OCI-M1 (cell line): ENCODE data around the gene MAP6.

Source experiments
- DNase-seq: peaks from one replicate; lab custom pipeline; 2025; lab: John Stamatoyannopoulos, UW

MAP6 gene

GRCh38 chr11:75668451-75669297 lies at the start of gene MAP6:
Gene MAP6 (minus strand): TSS chr11:75669038. CDS start chr11:75668369, 669 bp downstream.
- no peak for DNase-seq

DNA sequence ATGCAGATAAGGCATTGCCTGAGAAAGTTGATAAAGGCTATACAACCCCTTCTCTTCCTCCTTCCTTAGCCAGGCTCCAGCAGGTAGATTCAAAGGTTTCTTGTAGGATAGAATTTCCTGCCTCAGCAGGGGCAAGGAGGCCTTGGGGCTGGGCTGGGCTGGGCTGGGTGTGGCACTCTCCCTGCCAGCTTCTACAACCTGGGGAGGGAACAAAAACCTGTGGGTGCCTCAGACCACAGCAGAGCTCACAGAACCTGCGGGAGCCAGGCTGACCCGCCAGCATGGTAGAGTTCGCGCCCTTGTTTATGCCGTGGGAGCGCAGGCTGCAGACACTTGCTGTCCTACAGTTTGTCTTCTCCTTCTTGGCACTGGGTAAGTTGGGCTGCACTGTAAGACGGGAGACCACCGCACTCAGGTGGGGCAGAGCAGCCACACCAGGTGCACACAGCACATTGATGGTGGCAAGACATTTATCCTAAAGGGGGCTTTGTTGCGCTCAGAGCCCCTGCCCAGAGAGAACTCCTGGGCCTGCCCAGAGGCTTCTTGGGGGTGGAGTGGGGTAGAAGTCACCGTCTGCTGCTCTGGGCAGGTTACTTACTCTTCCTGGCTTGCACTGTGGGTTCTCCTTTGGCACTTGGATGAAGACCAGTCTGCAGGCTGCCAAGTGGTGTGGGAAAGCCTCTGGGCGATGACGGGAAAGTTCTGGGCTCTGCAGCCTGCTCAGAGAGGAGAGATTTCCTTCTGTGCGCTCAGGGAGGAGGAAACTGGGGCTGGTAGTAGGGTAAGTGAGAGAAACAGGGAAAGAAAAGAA lies 49.0 kb upstream of the MAP6 start, which contains the start of gene MOGAT2:
MOGAT2 (plus strand) TSS at position 231 of the 811 bp plus-strand sequence; CDS start at position 282, 51 bp downstream.
- no peak for DNase-seq

GRCh38 chr11:75716659-75717058 lies 47.8 kb upstream of the MAP6 start:
- DNase-seq: no peak

DNA sequence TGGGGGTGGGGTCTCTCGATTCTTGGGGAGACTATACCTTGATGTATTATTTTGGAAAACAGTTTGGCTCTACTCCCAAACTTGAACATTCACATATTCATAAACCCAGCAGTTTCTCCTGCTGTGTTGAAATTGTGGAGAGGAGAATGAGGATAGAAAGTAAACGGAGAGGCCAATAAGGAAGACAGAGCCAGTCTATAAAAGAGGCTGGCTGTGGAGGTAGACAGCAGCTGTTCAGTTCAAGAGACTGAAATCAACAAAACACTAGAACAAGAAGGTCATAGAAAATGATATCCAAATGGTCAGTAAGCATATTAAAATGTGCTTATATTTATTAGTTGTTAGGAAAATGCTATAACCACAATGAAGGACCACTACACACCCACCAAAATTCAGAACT lies 46.9 kb upstream of the MAP6 start:
- no peak for DNase-seq

DNA sequence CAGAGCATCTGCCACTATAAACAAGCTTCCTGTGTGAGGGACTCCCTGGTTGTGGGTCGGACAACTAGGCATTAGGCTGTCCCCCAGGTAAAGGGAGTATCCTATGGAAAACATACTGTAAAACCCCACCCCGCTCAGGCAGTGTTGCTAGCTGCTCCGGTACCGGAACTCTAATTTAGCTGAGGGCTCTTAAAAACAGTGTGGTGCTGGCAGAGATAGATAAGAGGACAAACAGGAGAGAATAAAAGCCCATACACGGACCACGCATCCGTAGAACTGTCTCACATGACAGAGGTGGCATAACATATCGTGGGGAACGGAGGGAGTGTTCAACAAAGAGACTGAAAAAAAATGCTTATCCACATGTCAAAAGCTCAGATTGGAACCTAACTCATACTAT lies 45.4 kb upstream of the MAP6 start:
- DNase-seq: peak; percentile 98

- DNase-seq: peak; percentile 96
These were observed 37.5 kb upstream of the MAP6 start for GRCh38 chr11:75706260-75706729.

DNA sequence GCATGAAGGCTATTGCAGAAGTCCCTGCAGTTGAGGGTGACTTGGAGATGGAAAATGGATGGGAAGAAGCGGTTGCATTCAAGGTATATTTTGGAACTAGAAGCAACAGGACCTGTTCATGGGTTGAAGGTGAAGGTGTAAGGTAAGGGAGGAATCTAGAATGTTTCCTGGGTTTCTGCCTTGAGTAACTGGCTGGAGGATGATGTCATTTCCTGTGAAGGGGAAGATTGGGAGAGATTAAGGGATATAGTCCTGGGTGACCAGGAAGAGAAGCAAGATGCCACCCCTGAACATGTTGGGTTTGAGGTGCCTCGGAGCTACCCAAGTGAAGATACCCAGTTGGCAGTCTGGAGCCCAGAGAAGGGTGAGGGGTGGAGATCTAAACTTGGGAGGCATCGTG lies 36.7 kb upstream of the MAP6 start:
- DNase-seq: no peak

GRCh38 chr11:75703695-75704237 lies 34.9 kb upstream of the MAP6 start:
- no peak for DNase-seq

- DNase-seq: no peak
These were observed 32.1 kb upstream of the MAP6 start for GRCh38 chr11:75700940-75701339.

- no peak for DNase-seq
These were observed 29.2 kb upstream of the MAP6 start for GRCh38 chr11:75697906-75698581.

- DNase-seq: no peak
These were observed 23.0 kb upstream of the MAP6 start for GRCh38 chr11:75691804-75692203.

DNA sequence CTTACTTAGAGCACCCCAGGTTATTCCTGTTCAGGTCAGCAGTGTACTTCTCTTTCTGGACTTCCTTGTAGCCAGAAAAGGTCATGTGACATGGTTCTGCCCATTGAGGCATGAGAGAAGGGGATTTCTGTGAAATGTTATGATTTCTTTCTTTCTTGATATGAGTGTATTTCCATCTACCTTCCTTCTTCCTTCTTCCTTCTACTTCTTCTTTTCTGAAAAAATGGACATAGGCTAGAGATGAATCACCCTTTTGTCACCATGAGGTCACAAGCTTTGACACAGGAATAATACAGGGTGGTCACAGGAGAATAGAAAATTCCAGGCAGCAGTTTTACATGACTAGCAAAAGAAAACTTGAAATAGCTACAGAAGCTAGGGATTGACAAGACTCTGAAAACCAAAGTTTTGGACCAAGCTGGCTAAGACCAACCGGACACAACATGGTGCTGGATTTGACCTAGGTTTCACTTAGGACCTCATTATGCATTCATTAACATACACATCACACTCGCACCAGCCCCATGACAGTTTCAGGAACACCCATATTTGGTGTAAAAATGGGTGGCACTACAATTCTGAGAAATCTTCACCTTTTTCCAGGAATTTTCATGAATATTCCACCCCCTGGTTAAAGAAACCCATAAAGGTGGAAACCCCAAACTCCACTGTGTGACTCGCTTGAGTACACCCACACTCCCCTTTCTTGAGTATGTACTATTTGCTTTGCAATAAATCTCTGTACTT lies 21.2 kb upstream of the MAP6 start:
- peak; percentile 96 for DNase-seq

DNA sequence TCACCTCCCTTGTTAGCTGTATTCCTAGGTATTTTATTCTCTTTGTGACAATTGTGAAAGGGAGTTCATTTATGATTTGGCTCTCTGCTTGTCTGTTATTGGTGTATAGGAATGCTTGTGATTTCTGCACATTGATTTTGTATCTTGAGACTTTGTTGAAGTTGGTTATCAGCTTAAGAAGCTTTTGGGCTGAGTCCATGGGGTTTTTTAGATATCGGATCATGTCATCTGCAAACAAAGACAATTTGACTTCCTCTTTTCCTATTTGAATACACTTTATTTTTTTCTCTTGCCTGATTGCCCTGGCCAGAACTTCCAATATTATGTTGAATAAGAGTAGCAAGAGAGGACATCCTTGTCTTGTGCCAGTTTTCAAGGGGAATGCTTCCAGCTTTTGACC lies 15.0 kb upstream of the MAP6 start:
- DNase-seq: peak; percentile 95

DNA sequence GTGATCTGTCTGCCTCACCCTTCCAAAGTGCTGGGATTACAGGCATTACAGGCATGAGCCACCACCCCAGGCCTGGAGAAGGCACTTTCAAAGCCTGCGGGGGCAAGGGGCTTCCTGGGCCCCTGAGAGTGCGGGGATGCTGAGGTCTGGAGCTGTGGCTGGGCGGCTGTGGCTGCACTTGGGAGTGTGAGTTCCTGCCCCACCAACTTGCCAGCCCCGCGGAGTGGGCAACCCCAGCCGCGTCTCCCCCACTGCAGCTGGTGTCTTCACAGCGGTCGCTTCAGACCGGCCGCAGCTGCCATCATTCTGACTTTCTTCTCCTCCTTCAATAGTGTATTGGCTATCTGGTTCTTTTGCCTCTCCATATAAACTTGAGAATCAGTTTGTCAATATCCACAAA lies 10.7 kb upstream of the MAP6 start:
- no peak for DNase-seq

DNA sequence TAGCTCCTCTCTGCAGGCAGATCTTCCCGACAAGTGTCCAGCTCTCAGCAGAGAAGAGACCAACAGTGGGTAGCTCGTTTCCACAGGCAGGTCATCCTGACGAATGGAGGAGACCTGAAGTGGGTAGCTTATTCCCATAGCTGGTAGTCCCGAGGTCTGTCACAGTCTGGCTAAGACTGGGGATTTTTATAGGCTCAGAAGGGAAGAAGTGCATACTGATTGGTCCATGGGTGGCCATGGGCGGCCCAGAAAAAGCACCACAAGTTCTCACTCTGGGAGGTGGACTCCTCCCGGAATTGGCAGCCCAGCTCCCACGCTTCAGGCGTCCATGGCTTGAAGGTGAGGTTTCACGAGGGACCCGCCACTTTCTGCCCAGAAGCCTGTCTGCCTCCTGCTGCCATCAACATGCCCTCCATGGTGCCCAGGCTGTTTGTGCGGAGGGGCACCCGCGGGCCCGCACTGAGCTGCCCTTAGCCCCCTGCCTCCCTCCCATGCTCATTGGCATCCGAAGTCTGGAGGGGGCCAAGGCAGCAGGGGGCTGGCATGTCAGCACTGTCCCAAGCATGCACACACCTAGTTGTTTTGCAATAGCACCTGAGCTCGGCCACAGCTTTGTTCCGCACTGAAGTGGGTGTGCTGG lies 9.9 kb upstream of the MAP6 start:
- no peak for DNase-seq

DNA sequence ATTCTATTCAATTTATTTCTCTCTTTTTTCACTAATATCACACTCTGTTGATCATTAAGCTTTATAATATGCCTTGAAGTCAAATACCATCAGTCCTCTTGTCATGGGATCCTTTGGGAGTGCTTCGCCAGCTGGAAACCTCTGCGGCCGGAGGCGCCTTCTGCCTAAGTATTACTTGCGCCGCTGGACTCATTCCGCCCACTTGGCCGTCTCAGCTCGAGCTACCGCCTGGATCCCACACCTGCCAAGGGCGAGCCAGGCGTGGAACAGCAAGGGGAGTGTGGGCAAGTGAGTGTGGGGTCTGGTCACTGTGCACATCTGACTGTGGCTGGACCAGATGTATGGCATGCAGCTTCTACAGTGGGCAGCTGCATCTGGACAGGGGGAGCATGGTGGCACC lies 9.1 kb upstream of the MAP6 start:
- DNase-seq: no peak

DNA sequence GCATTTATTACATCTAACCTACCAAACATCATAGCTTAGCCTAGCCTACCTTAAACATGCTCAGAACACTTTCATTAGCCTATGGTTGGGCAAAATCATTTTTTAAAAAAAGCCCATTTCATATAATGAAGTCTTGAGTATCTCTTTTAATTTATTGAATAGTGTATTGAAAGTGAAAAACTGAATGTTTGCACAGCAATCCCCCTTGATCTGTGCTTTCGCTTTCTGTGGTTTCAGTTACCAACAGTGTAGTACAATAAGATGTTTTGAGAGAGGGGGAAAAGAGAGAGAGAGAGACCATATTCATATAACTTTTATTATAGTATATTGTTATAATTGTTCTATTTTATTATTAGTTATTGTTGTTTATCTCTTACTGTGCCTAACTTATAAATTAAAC lies 8.4 kb upstream of the MAP6 start:
- DNase-seq: no peak

DNA sequence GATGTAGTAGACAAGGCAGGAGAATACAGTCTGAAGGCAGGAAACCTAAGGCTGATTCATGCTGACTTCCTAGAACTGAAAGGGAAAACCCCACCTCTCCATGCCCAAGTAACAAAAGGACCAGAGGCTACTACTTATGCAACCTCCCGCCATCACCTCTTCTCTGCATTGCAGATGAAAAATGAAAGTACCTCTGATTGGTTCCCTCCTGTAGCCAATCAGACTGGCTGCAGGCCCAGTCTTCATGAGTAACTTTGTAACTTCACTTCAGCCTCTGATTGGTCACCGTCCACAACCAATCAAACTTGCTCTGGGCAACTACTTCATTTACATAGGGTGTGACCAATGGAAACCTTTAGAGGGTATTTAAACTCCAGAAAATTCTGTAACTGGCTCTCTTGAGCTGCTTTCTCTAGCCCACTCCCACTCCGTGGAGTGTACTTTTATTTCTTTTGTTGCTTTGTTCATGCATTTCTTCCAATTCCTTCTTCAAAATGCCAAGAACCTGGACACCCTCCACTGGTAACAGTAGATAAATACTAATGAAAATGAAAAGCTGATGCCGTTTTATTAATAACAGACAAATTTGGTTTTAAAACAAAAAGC lies 5.2 kb upstream of the MAP6 start:
- peak; percentile 98 for DNase-seq

- DNase-seq: no peak
These were observed 897 bp downstream of the MAP6 start for GRCh38 chr11:75667831-75668450.

- DNase-seq: no peak
These were observed 1.5 kb downstream of the MAP6 start for GRCh38 chr11:75667255-75667830.
